SK-N-SH (cell line): ENCODE results near the gene ADD1. TPM values are rescaled to one million over a fixed set of nuclear protein-coding genes. Genes with fewer than 3 reads are reported as not detected.

Experiments
- CTCF ChIA-PET: fragments of 300-600, 350-600 bp; formaldehyde crosslinking; extraction: SDS; loops from one replicate; lab custom pipeline; 2021; lab: Yijun Ruan, JAX
- POLR2A ChIA-PET: fragments of 350-600 bp; sonication (Branson Sonifier 250); formaldehyde crosslinking; extraction: SDS; loops from one replicate; lab custom pipeline; 2020; ENCODE audit warnings: antibody characterized with exemption, inconsistent platforms; lab: Yijun Ruan, JAX
- DNase-seq: peaks from one replicate; pipeline ENCODE4 v3.0.0; 2012
- H2AFZ ChIP-seq: fragments of 200-600 bp; sonication (generic); 2 replicates; pipeline ENCODE4 v1.8.1; 2016; ENCODE audit warnings: antibody characterized with exemption, mild to moderate bottlenecking, low read depth
- H3F3A ChIP-seq: fragments of 200-600 bp; sonication (generic); replicated peaks from 2 replicates; pipeline ENCODE3; 2016; ENCODE audit warnings: antibody characterized with exemption, mild to moderate bottlenecking; ENCODE audit not compliant: insufficient read depth
- H3K27ac ChIP-seq, 2 experiments: fragments of 200-500 bp in 1 of 2; fragments of 200-600 bp in 1 of 2; sonication (Bioruptor generic) in 1 of 2; sonication (generic), shearing (Covaris generic) in 1 of 2; 2 replicates each; pipeline versions ENCODE4 v1.5.1 to v1.6.1; 2014 to 2016; ENCODE audit warnings: low read depth in 2 of 2, inconsistent platforms in 1 of 2, low read length in 1 of 2, mild to moderate bottlenecking in 1 of 2, mixed read lengths in 1 of 2
- H3K27me3 ChIP-seq: fragments of 200-600 bp; sonication (generic), shearing (Covaris generic); 2 replicates; pipeline ENCODE4 v1.6.1; 2016; ENCODE audit warnings: mixed run types; ENCODE audit not compliant: insufficient read depth
- H3K36me3 ChIP-seq, 2 experiments: fragments of 200-500 bp in 1 of 2; fragments of 200-600 bp in 1 of 2; sonication (Bioruptor generic) in 1 of 2; sonication (generic) in 1 of 2; replicated peaks in 1 of 2; 2 replicates each; pipeline versions ENCODE3 to v1.5.1; 2014 to 2016; ENCODE audit warnings: low read length in 1 of 2, mild to moderate bottlenecking in 1 of 2; ENCODE audit not compliant: insufficient read depth in 2 of 2, control insufficient read depth in 1 of 2
- H3K4me1 ChIP-seq, 2 experiments: fragments of 200-500 bp in 1 of 2; fragments of 200-600 bp in 1 of 2; sonication (Bioruptor generic) in 1 of 2; sonication (generic), shearing (Covaris generic) in 1 of 2; 2 replicates each; pipeline versions ENCODE4 v1.5.1 to v1.6.1; 2014 to 2016; ENCODE audit warnings: low read depth in 1 of 2, low read length in 1 of 2, mixed run types in 1 of 2; ENCODE audit not compliant: insufficient read depth in 2 of 2, control insufficient read depth in 1 of 2
- H3K4me2 ChIP-seq: fragments of 200-600 bp; sonication (generic), shearing (Covaris generic); 2 replicates; pipeline ENCODE4 v1.6.1; 2017; ENCODE audit warnings: mixed run types
- H3K4me3 ChIP-seq, 2 experiments: fragments of 200-500 bp in 1 of 2; fragments of 200-600 bp in 1 of 2; sonication (Bioruptor generic) in 1 of 2; sonication (generic), shearing (Covaris generic) in 1 of 2; 2 replicates each; pipeline versions ENCODE4 v1.5.1 to v1.8.1; 2014 to 2016; ENCODE audit warnings: low read depth in 2 of 2, inconsistent platforms in 1 of 2, low read length in 1 of 2, mild to moderate bottlenecking in 1 of 2, mixed read lengths in 1 of 2, moderate library complexity in 1 of 2
- H3K79me2 ChIP-seq: fragments of 200-600 bp; sonication (generic); 2 replicates; pipeline ENCODE4 v1.8.1; 2017; ENCODE audit warnings: mild to moderate bottlenecking; ENCODE audit not compliant: insufficient read depth
- H3K9ac ChIP-seq: fragments of 200-600 bp; sonication (generic); 2 replicates; pipeline ENCODE4 v1.6.1; 2017; ENCODE audit warnings: mixed run types
- H3K9me2 ChIP-seq: fragments of 200-600 bp; sonication (generic); 2 replicates; pipeline ENCODE4 v1.6.1; 2017; ENCODE audit warnings: mixed run types
- H3K9me3 ChIP-seq: fragments of 200-600 bp; sonication (generic); 2 replicates; pipeline ENCODE4 v1.6.1; 2017; ENCODE audit warnings: mixed run types, mild to moderate bottlenecking, moderate library complexity
- H4K20me1 ChIP-seq: fragments of 200-600 bp; sonication (generic); 2 replicates; pipeline ENCODE4 v1.6.1; 2017; ENCODE audit warnings: mild to moderate bottlenecking, mixed run types; ENCODE audit not compliant: insufficient read depth
- ELF1 ChIP-seq: IDR thresholded peaks from 2 replicates; pipeline ENCODE4 v1.4.0; 2012
- EZH2phosphoT487 ChIP-seq: fragments of 200-600 bp; sonication (generic); IDR thresholded peaks from 2 replicates; pipeline ENCODE4 v1.6.1; 2017; ENCODE audit warnings: low read depth, mixed run types, mild to moderate bottlenecking, antibody characterized with exemption, moderate library complexity, borderline replicate concordance
- FOXJ3 ChIP-seq: sonication (generic); formaldehyde crosslinking; IDR thresholded peaks from 2 replicates; pipeline ENCODE4 v1.5.1; 2020; ENCODE audit warnings: mild to moderate bottlenecking, missing genetic modification reagents
- GABPA ChIP-seq: IDR thresholded peaks from 2 replicates; pipeline ENCODE4 v1.4.0; 2012; ENCODE audit warnings: low read depth, mild to moderate bottlenecking
- GATA2 ChIP-seq: sonication (generic); formaldehyde crosslinking; IDR thresholded peaks from 2 replicates; pipeline ENCODE4 v1.5.0; 2020; ENCODE audit warnings: mild to moderate bottlenecking, missing genetic modification reagents
- JUND ChIP-seq: IDR thresholded peaks from 2 replicates; pipeline ENCODE4 v1.4.0; 2012
- MEF2A ChIP-seq: IDR thresholded peaks from 2 replicates; pipeline ENCODE4 v1.4.0; 2012; ENCODE audit warnings: low read depth, borderline replicate concordance
- MXI1 ChIP-seq: IDR thresholded peaks from 2 replicates; pipeline ENCODE4 v1.6.1; 2012; ENCODE audit warnings: mild to moderate bottlenecking, low read depth, low read length, improper control_type of control experiment
- NRF1 ChIP-seq: IDR thresholded peaks from 2 replicates; pipeline ENCODE4 v1.6.1; 2012; ENCODE audit warnings: low read depth, mild to moderate bottlenecking, low read length
- RCOR1 ChIP-seq: fragments of 150-350 bp; IDR thresholded peaks from 2 replicates; pipeline ENCODE4 v1.6.1; 2017; ENCODE audit warnings: antibody characterized with exemption, low read length
- SIN3A ChIP-seq: IDR thresholded peaks from 2 replicates; pipeline ENCODE4 v1.6.1; 2012; ENCODE audit warnings: low read depth, mild to moderate bottlenecking, low read length, moderate library complexity, borderline replicate concordance
- SMC3 ChIP-seq: IDR thresholded peaks from 2 replicates; pipeline ENCODE4 v1.6.1; 2012; ENCODE audit warnings: low read depth, low read length, improper control_type of control experiment
- TAF1 ChIP-seq: IDR thresholded peaks from 2 replicates; pipeline ENCODE4 v1.6.1; 2012; ENCODE audit warnings: low read depth, mild to moderate bottlenecking, low read length, moderate library complexity, borderline replicate concordance
- TCF12 ChIP-seq: IDR thresholded peaks from 2 replicates; pipeline ENCODE4 v1.4.0; 2012
- TEAD4 ChIP-seq: IDR thresholded peaks from 2 replicates; pipeline ENCODE4 v1.4.0; 2012; ENCODE audit warnings: mild to moderate bottlenecking, borderline replicate concordance; ENCODE audit not compliant: insufficient read depth
- WGBS: methylation state at CpG from one replicate; pipeline ENCODE4 v1.1.6; 2017; ENCODE audit warnings: low lambda C conversion rate; 5-methylcytosine and 5-hydroxymethylcytosine counted together
- polyA plus RNA-seq, 3 experiments: library from polyadenylated mRNA; depleted of rRNA; stranded (reverse); fragments of >200 nt; gene quantifications; 2 replicates each; pipeline ENCODE4 v1.2.3, GENCODE V29; 2012
- TF ChIP-seq, protein P1 (sequence below): IDR thresholded peaks from 2 replicates; pipeline ENCODE4 v1.4.0; 2012; ENCODE audit warnings: low read depth
- TF ChIP-seq, protein P2 (sequence below): IDR thresholded peaks from 2 replicates; pipeline ENCODE4 v1.4.0; 2012; ENCODE audit warnings: low read depth, borderline replicate concordance
- TF ChIP-seq, protein P3 (sequence below): fragments of 200-600 bp; sonication (generic); IDR thresholded peaks from 2 replicates; pipeline ENCODE4 v1.6.1; 2017; ENCODE audit warnings: antibody characterized with exemption, mild to moderate bottlenecking, moderate library complexity

ADD1 gene
- polyA plus RNA-seq, 1 of the 3 experiments (the other 2 are of a cell fraction), result 155 TPM

GRCh38 chr4:2928242-2929176, 84.9 kb downstream of the ADD1 start:
- Histone ChIP-seq H3K9me2 (no peaks in the 10 kb centered on the region), H3K4me3 (no peak overlapping the region), H3F3A (peaks cover 8% of the 10 kb centered on the region), H3K36me3 (peaks cover 14 to 85% of the 10 kb centered on the region in 2 experiments), H3K4me2 (no peak overlapping the region), H3K9ac (no peak overlapping the region), H3K27me3 (no peaks in the 10 kb centered on the region), H2AFZ (no peak overlapping the region), H3K4me1 (peaks cover 7 to 14% of the 10 kb centered on the region in 2 experiments; a peak in 2 of 4 replicates), H3K79me2 (peaks cover 10% of the 10 kb centered on the region), H4K20me1 (peaks cover 11% of the 10 kb centered on the region; the same call in 1 of the 2 replicates), H3K27ac (no peak overlapping the region; a peak in 1 of 4 replicates), H3K9me3 (no peaks in the 10 kb centered on the region)
- TF ChIP-seq NRF1 (no peak), JUND (no peak), TEAD4 (no peak), FOXJ3 (CRISPR knock-in tag) (no peak), MXI1 (no peak), RCOR1 (no peak), GABPA (no peak), EZH2phosphoT487 (no peak), GATA2 (CRISPR knock-in tag) (no peak), MEF2A (no peak), TCF12 (no peak), SMC3 (no peak), TAF1 (no peak), ELF1 (no peak), SIN3A (no peak)
- TF ChIP-seq, protein P1, sequence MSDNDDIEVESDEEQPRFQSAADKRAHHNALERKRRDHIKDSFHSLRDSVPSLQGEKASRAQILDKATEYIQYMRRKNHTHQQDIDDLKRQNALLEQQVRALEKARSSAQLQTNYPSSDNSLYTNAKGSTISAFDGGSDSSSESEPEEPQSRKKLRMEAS, result no peak
- TF ChIP-seq, protein P2, sequence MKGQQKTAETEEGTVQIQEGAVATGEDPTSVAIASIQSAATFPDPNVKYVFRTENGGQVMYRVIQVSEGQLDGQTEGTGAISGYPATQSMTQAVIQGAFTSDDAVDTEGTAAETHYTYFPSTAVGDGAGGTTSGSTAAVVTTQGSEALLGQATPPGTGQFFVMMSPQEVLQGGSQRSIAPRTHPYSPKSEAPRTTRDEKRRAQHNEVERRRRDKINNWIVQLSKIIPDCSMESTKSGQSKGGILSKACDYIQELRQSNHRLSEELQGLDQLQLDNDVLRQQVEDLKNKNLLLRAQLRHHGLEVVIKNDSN, result no peak
- TF ChIP-seq, protein P3, sequence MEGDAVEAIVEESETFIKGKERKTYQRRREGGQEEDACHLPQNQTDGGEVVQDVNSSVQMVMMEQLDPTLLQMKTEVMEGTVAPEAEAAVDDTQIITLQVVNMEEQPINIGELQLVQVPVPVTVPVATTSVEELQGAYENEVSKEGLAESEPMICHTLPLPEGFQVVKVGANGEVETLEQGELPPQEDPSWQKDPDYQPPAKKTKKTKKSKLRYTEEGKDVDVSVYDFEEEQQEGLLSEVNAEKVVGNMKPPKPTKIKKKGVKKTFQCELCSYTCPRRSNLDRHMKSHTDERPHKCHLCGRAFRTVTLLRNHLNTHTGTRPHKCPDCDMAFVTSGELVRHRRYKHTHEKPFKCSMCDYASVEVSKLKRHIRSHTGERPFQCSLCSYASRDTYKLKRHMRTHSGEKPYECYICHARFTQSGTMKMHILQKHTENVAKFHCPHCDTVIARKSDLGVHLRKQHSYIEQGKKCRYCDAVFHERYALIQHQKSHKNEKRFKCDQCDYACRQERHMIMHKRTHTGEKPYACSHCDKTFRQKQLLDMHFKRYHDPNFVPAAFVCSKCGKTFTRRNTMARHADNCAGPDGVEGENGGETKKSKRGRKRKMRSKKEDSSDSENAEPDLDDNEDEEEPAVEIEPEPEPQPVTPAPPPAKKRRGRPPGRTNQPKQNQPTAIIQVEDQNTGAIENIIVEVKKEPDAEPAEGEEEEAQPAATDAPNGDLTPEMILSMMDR, result no peak
- no peak for DNase-seq
- ChIA-PET CTCF (no interaction called here), POLR2A (interaction anchor here (0.6 to 1.0 kb wide), 2 partner anchors 8 to 163 kb away, joined by 3 to 4 read pairs; no protein-coding TSS in a partner anchor)
- 94% methylated on average over 22 of the region's 32 CpGs for WGBS
